Activated naive CD8-positive, alpha-beta T cell (primary cell): ENCODE measurements around the gene STXBP5.

ENCODE experiments used
- H3K27ac Mint-ChIP-seq: one replicate; pipeline ENCODE4 v1.8.0; 2021; ENCODE audit warnings: mixed read lengths
- H3K27me3 Mint-ChIP-seq: one replicate; pipeline ENCODE4 v1.8.0; 2021; ENCODE audit warnings: mixed read lengths
- H3K36me3 Mint-ChIP-seq: one replicate; pipeline ENCODE4 v1.8.0; 2021; ENCODE audit warnings: mixed read lengths
- H3K4me1 Mint-ChIP-seq: one replicate; pipeline ENCODE4 v1.8.0; 2021; ENCODE audit warnings: low read depth, mixed read lengths
- H3K4me3 Mint-ChIP-seq: one replicate; pipeline ENCODE4 v1.8.0; 2021; ENCODE audit warnings: mild to moderate bottlenecking, mixed read lengths
- H3K9me3 Mint-ChIP-seq: one replicate; pipeline ENCODE4 v1.8.0; 2021; ENCODE audit warnings: low read depth, mixed read lengths

STXBP5 gene

DNA sequence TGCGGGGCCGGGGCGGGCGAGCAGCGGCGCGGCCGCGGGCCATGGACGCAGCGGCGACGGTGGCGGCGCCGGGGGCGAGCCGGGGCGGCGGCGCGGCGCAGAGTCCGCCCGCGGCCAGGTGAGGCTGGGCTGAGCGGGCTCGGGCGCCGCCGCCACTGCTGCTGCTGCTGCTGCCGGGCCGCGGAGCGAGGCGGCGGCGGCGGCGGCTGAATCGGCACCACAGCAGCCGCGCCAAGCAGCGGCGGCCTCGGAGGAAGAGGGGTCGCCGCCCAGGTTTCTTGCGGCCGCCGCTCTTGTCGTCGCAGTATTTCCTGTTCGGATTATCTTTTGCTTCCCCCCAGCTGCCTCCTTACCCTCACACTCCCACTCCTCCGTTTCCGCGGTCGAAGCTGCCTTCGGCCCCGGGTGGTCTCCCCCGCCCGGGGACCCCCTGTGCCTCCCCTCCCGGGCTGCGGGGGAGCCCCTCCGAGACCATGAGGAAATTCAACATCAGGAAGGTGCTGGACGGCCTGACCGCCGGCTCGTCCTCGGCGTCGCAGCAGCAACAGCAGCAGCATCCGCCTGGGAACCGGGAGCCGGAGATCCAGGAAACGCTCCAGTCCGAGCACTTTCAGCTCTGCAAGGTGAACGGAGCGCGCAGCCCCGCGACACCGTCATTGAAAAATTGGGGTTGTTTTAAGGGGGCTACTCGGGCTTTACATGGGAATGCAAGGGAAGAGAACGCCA is at the start of gene STXBP5:
TSS of gene STXBP5 (plus strand) at position 358 of the 726 bp plus-strand sequence. CDS start at position 474, 116 bp downstream.
- Mint-ChIP-seq H3K9me3 (no peaks in the 10 kb centered on the region), H3K4me3 (peak within 1 kb of the TSS; percentile 97), H3K27me3 (no peaks in the 10 kb centered on the region), H3K27ac (peak within 1 kb of the TSS; percentile 97), H3K4me1 (peaks cover 46% of the 10 kb centered on the region), H3K36me3 (no peaks in the 10 kb centered on the region)

DNA sequence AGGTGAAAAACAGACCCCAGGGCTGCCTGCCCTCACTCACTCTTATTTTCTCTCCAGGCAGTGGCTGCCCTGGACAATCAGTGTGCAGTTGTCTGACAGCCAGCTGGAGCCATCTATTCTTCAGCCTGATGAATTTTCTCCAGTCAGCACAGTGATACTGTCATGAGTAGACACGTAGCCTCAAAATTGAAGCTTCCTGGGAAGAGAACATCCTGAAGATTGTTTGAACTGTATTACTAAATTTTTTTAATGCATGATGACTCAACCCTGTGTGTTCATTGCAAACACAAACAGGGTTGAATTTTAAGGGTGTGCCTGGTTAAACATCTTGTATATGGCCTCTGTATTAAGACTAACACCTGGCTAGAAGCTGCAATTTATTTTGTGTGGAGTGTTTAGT is 49.8 kb upstream of the STXBP5 start:
- Mint-ChIP-seq H3K27me3 (no peaks in the 10 kb centered on the region), H3K4me1 (no peaks in the 10 kb centered on the region), H3K4me3 (no peak overlapping the region), H3K27ac (no peak overlapping the region), H3K9me3 (no peaks in the 10 kb centered on the region), H3K36me3 (no peaks in the 10 kb centered on the region)

DNA sequence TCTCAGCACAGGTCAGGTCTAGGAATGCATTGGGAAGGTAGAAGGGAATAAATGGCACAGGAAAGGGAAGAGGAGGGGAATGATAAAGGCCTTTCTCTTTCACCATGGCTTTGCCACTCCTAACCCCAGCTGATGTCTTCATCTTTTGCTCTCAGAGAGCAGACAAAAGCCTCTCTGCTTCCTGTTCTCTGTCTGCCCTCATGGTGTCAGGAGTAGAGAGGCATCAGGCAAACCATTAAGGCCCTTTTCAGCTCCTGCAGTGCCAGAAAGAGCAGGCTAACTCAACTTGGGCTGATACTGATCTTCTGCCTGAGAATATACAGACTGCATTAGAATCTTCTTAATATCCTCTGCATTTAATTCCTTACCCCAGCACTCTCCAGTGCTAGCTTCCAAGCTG is 48.0 kb upstream of the STXBP5 start:
- Mint-ChIP-seq H3K27me3 (no peaks in the 10 kb centered on the region), H3K27ac (no peak overlapping the region), H3K36me3 (no peaks in the 10 kb centered on the region), H3K9me3 (no peaks in the 10 kb centered on the region), H3K4me3 (no peak overlapping the region), H3K4me1 (no peaks in the 10 kb centered on the region)

DNA sequence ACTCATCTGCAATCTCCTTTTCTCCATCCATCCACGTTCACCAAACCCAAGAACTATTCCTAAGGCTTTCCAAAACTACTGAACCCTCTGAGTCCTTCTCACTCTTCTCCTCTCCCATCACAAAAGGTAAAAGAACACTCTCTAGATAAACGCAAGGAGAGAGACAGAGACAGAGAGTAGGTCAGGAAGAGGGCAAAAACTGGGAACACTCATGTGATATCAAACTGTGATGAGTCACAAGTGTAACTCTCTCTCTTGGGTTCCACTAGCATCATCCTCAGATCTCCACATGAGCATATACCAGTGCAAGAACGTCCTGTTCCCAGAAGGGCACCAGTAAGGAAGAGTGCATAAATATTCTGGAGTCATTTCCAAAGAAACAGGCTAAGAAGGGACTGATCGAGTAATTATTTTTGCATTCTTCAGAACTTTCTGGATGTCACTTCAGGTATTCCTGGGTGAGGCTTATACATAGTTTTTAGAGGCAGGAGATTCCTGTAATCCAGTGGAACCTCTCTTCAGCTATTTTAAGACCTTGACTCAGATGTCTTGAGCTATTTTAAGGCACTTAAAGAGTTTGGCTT is 47.3 kb upstream of the STXBP5 start:
- H3K27me3 Mint-ChIP-seq: no peaks in the 10 kb centered on the region
- no peak overlapping the region for H3K4me3 Mint-ChIP-seq
- H3K36me3 Mint-ChIP-seq: no peaks in the 10 kb centered on the region
- H3K9me3 Mint-ChIP-seq: no peaks in the 10 kb centered on the region
- H3K4me1 Mint-ChIP-seq: no peaks in the 10 kb centered on the region
- no peak overlapping the region for H3K27ac Mint-ChIP-seq

DNA sequence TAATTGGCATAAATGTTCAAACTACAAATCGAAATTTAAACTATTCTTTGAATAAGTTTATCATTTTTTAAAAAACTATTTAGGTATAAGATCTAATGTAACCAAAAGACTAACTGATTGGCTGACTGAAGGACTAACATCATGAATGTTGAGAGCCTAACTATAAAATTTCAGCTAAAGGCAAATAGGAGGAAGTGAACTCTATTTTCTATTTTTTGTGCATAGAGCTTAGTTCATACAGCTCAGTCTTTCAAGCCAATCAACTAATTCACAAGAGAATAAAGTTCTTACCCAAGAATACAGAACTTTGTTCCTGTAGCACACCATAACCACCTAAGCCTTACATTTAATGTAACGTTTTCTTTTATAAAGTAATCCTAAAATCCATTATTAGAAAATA is 46.3 kb upstream of the STXBP5 start:
- Mint-ChIP-seq H3K4me1 (no peaks in the 10 kb centered on the region), H3K4me3 (no peak overlapping the region), H3K9me3 (no peaks in the 10 kb centered on the region), H3K27me3 (peaks cover 2% of the 10 kb centered on the region), H3K36me3 (no peaks in the 10 kb centered on the region), H3K27ac (no peak overlapping the region)

DNA sequence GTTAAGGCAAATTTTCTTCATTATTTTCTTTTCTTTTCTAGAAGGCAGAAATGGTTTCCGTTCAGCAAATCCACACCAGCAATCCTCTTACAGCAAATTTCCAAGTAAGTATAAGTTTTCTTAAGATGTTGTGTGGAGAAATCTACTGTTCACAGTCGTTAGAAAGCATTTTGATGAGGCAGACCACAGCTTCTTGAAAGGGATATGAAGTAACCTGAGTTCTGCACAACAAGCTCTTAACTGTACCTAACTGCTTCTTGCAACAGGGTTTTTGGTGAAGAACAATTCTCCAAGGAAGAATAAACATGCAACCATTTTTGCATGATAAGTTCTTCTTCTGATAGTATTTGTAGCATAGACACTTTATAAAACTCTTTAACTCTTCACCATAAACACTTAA is 45.3 kb upstream of the STXBP5 start:
- Mint-ChIP-seq H3K36me3 (peaks cover 4% of the 10 kb centered on the region), H3K27me3 (peaks cover 2% of the 10 kb centered on the region), H3K4me1 (no peaks in the 10 kb centered on the region)

DNA sequence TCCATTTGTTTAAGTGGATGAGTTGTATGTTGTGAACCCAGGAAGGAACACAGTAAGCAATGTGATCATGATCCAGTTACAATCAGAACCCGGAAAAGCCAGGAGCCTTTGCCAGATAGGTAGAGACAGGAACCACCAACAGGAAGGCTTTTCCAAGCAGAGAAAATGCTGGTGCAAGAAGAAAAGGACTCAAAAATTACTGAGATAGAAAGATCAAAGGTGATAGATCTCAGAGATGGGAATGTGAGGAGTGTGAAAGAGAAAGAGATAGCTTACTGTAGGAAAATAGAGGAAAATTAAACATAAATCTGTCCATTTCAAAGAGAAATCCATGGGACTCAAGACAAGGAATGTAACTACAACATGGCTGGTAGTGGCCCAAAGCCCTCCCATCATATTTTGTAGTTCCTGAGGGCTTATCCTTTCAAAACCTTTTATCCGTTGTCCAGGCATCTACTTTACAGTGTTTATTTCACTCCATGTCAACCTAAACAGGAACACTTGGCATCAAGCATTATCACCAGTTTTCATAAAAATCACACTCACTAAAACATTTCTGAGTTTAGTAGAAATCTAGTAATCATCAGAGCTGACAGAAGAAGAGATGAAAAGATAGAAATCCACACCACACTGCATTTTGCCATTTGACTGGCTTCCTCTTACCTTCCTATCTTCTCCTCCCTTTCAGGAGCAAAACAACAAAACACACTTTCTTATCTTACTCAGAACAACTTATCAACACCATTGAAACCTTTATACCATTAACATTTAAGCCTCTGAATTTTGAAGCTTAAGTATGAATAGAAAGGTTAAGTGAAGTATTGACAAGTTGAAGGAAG is 44.5 kb upstream of the STXBP5 start:
- peaks cover 2% of the 10 kb centered on the region for H3K27me3 Mint-ChIP-seq
- H3K36me3 Mint-ChIP-seq: peaks cover 5% of the 10 kb centered on the region
- no peaks in the 10 kb centered on the region for H3K4me1 Mint-ChIP-seq
- no peak overlapping the region for H3K27ac Mint-ChIP-seq
- H3K9me3 Mint-ChIP-seq: no peaks in the 10 kb centered on the region
- H3K4me3 Mint-ChIP-seq: no peak overlapping the region

More for the DNA sequence above, 45.3 kb upstream of the STXBP5 start:
- H3K4me3 Mint-ChIP-seq: no peak overlapping the region
- no peaks in the 10 kb centered on the region for H3K9me3 Mint-ChIP-seq
- H3K27ac Mint-ChIP-seq: no peak overlapping the region

DNA sequence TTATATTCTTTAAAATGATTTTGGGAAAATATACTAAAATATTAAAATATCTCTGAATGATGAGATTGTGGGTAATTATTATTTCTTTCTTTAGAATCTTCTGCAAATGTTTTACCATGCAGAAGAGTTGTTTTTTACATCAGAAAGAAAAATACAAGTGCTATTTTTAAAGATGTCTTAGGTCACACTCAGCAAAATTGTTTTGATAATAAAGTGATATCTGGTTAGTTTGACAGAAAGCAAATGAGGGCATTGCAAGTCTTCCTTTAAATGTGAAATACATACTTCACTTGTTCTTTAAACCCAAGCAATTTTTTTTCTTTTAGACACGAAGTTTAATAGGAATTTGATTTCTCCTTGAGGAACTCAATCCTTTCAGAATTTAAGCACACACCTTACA is 43.6 kb upstream of the STXBP5 start:
- H3K36me3 Mint-ChIP-seq: peaks cover 7% of the 10 kb centered on the region
- H3K9me3 Mint-ChIP-seq: no peaks in the 10 kb centered on the region
- peaks cover 2% of the 10 kb centered on the region for H3K27me3 Mint-ChIP-seq
- no peaks in the 10 kb centered on the region for H3K4me1 Mint-ChIP-seq
- H3K4me3 Mint-ChIP-seq: no peak overlapping the region
- no peak overlapping the region for H3K27ac Mint-ChIP-seq

DNA sequence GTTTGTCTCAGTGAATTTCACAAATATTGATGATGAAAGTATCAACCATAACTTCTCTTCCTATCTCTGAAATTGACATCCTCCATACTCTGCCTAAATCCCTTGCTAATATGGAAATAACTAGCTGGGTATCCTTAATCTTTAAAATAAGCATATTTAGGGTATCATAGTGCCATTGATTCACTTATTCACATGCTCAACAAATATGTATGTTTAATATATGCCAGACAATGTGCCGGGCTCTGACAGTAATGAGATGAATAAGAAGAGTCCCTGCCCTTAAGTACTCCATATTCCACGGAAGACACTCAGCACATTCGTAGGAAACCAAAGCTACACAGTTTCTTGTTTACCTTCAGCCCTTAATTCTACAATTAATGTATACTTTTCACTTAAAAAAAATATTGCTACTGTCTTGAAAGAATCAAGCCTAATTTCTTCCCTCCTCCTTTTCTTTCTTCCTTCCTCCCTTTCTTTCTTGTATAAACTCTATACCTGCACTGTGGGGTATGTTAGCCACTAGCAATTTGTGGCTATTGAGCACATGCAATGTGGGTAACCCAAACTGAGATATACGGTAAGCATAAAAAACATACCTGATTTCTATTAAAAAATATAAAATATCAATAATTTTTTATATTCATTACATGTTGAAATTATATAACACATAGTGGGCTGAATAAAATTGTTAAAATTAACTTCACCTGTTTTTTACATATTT is 42.8 kb upstream of the STXBP5 start:
- Mint-ChIP-seq H3K4me3 (no peak overlapping the region), H3K27ac (no peak overlapping the region), H3K9me3 (no peaks in the 10 kb centered on the region), H3K27me3 (peaks cover 2% of the 10 kb centered on the region), H3K36me3 (peaks cover 7% of the 10 kb centered on the region), H3K4me1 (no peaks in the 10 kb centered on the region)

DNA sequence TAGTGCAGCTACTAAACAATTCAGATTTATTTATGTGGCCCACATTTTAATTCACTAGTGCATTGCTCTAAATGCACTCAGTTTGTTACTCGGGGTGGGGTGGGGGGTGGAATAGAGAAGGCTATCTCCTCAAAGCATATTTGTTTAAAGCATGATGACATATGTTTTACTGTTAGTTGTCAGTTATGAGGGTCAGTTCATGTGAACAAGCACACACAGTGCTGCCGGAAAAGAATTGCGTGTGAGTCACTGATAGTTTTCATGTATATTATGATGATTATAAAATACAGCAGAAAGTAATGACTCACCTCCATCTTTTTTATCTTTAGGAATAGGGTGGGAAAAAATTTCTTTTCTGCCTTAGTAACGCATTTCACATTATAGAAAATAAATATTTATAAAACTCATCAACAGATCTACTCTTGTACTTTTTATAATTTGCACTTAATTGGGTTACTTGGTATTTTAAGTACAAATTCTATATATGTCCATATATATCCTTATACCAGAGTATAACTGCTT is 42.2 kb upstream of the STXBP5 start:
- peaks cover 2% of the 10 kb centered on the region for H3K4me1 Mint-ChIP-seq
- H3K27ac Mint-ChIP-seq: no peak overlapping the region
- no peaks in the 10 kb centered on the region for H3K9me3 Mint-ChIP-seq
- no peak overlapping the region for H3K4me3 Mint-ChIP-seq
- H3K36me3 Mint-ChIP-seq: peaks cover 7% of the 10 kb centered on the region
- peaks cover 2% of the 10 kb centered on the region for H3K27me3 Mint-ChIP-seq

DNA sequence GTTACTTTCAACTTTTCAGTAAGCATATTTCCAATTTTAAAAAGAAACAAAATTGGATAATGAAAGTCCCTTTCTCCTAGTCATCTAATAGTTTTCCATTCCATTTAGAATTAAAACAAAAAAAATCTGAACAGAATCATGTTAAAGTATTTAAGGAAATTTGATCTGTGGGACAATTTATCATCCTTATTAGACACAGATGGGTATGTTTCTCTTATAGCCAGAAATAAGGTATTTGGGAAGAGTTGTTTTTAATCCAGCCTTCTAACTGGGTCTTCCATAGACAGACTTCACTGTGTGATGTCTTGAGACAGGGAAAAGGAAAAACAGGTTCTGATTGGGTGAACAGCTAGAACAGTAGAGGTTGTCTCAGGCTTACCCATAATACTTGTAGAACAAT is 39.5 kb upstream of the STXBP5 start:
- H3K27ac Mint-ChIP-seq: no peak overlapping the region
- peaks cover 2% of the 10 kb centered on the region for H3K4me1 Mint-ChIP-seq
- H3K4me3 Mint-ChIP-seq: no peak overlapping the region
- H3K27me3 Mint-ChIP-seq: peaks cover 2% of the 10 kb centered on the region
- peaks cover 7% of the 10 kb centered on the region for H3K36me3 Mint-ChIP-seq
- no peaks in the 10 kb centered on the region for H3K9me3 Mint-ChIP-seq

DNA sequence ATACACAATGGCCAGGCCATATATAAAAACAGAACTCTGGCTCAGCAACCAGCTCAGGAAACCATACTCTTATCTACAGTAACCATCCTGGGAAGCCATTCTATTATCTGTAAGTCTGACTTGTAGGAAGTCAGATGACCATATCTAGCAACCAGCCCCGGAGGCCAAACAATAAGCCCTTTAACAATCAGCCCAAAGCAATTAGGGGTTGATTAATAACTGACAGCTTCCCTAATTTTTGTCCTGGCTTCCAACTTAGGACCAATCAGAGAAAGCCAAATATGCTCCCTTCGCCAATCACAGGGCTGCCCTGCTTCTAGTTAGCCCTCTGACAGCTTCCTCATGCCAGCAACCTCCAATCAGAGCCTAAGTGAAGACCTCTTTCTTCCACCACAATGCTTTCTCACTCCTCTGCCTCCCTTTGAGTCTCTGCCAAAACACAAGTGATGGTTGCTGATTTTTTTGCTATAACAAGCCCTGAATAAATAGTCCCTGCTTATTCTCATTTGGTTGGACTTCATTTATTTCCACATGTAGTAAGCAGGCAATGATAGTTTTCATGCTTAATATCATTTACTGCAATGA is 37.8 kb upstream of the STXBP5 start:
- Mint-ChIP-seq H3K36me3 (peaks cover 7% of the 10 kb centered on the region), H3K27ac (no peak overlapping the region), H3K9me3 (no peaks in the 10 kb centered on the region), H3K4me1 (peaks cover 2% of the 10 kb centered on the region), H3K4me3 (no peak overlapping the region), H3K27me3 (peaks cover 2% of the 10 kb centered on the region)

DNA sequence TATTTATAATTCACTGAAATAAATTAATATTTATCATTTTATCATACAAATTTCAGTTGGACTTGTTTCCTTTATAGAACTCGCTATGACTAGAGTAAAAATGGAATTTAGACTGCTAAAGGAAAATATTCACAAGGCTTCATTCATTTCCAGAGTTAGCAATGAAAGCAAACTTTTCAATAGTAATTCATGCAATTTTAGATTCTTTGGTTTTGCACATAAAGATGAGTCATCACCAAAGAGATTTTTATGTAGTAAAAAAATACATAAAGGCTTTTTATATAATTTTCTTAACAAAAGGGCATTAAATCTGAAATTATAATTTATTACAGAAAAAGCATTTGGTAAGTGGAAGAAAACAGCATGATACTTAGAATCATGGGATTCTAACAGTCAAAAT is 37.2 kb upstream of the STXBP5 start:
- Mint-ChIP-seq H3K4me1 (peaks cover 2% of the 10 kb centered on the region), H3K36me3 (peaks cover 7% of the 10 kb centered on the region), H3K4me3 (no peak overlapping the region), H3K27ac (no peak overlapping the region), H3K9me3 (no peaks in the 10 kb centered on the region), H3K27me3 (peaks cover 2% of the 10 kb centered on the region)
